ENCODE measurements around the gene PGLYRP4. TPM values are rescaled to one million over a fixed set of nuclear protein-coding genes. Genes with fewer than 3 reads are reported as not detected.

The PGLYRP4 gene
- total RNA-seq, 1 donor from 2014 or later, result not detected

- no peak for ATAC-seq
- DNase-seq (ENCODE audit: missing footprints), result no peak
- intact Hi-C loops (cut with DNase I), result no loop called here
Observed at GRCh38 chr1:153312570-153313186, 36.0 kb downstream of the PGLYRP4 start, which contains the start of gene PGLYRP3. PGLYRP3 (minus strand) TSS chr1:153312952; CDS start chr1:153310665, 2,287 bp downstream.

DNA sequence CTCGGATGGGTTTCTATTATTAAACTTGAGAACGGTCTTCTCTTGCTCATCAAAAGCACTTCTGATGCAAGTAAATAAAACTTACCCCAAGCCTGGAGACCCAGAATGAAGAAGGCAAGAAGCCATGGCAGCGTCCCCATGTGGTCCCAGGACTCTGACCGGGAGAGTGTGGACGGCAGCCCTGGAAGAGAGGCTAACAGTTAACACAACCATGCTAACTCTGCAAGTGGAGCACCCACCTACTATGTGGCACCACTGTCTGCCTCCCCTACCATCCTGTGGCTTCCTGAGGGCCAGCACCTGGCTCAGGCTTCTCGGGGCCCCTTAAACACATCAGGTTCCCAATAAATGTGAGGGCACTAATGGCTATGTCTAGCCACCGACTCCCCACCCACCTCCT lies 38.1 kb downstream of the PGLYRP4 start:
- no peak for ATAC-seq
- DNase-seq (ENCODE audit: missing footprints), result no peak
- intact Hi-C loops (cut with DNase I), result no loop called here

- intact Hi-C loops (cut with DNase I), result no loop called here
- DNase-seq (ENCODE audit: missing footprints) (no peak), ATAC-seq (no peak)
Observed at GRCh38 chr1:153309441-153309840, 39.2 kb downstream of the PGLYRP4 start.

GRCh38 chr1:153308540-153308939 lies 40.1 kb downstream of the PGLYRP4 start:
- intact Hi-C loops (cut with DNase I), result no loop called here
- DNase-seq (ENCODE audit: missing footprints) (no peak), ATAC-seq (no peak)

DNA sequence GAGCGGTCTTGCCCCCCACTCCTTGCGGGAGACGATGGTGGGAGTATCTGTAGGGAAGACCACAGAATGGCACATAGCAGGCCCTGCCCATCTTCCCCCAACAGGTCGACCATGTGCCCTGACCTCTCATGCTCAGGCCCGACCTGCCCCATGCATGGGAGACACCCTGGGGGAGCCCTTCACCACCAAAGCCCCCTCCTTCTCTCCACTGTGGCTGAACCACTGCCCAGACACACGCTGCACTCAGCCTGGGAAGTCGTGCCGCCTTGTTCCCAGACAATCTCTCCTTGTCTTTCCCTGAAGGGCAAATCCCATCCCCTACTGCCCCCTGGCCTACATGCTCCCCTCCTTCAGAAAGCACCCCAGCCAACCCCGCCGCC lies 41.4 kb downstream of the PGLYRP4 start:
- intact Hi-C loops (cut with DNase I), result no loop called here
- ATAC-seq (no peak), DNase-seq (ENCODE audit: missing footprints) (no peak)

GRCh38 chr1:153306303-153307220 lies 42.1 kb downstream of the PGLYRP4 start:
- DNase-seq (ENCODE audit: missing footprints), result no peak
- ATAC-seq, result no peak
- intact Hi-C loops (cut with DNase I), result no loop called here

DNA sequence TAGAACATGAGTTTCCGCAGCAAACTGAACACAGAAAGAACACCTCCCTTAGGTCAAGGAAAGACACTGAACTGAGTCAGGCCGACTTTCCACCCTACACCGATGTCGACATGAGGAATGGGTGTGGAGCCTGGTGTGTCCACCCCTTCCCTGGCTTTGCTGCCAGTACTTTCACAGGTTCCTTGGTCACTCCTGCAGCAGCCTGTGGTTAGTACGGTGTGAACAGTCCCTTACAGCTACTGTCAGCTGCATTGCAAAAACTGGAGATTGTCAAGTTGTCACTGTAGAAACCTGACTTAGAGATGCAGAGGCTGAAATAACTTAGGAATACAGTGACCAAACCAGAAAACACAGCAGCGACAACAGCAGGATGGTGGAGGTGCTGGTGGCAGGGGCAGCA lies 43.0 kb downstream of the PGLYRP4 start:
- intact Hi-C loops (cut with DNase I), result no loop called here
- DNase-seq (ENCODE audit: missing footprints) (no peak), ATAC-seq (no peak)

- DNase-seq (ENCODE audit: missing footprints), result no peak
- no peak for ATAC-seq
- intact Hi-C loops (cut with DNase I), result no loop called here
Observed at GRCh38 chr1:153302308-153302707, 46.3 kb downstream of the PGLYRP4 start.

DNA sequence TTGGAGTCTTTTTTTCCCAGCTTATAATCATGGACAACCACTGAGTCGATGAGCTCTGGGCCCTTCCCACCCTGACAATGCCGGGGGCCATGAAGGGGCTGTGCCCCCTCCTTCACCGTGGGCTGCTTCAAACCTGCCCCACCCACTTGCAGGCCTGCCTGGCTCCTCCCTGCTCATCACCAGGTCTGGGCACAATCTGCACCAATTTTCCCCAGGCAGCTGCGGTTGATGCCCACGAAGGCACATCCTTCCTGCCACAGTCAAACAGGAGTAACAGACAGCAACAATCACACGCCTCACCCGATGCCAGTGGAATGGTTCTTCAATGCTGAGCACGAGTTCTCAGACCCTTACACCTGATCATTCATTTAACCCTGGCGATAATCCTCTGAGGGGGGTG lies 54.8 kb downstream of the PGLYRP4 start:
- DNase-seq (ENCODE audit: missing footprints) (no peak), ATAC-seq (no peak)
- intact Hi-C loops (cut with DNase I), result no loop called here

GRCh38 chr1:153293480-153293775 lies 55.2 kb downstream of the PGLYRP4 start:
- intact Hi-C loops (cut with DNase I), result no loop called here
- DNase-seq (ENCODE audit: missing footprints) (no peak), ATAC-seq (no peak)

DNA sequence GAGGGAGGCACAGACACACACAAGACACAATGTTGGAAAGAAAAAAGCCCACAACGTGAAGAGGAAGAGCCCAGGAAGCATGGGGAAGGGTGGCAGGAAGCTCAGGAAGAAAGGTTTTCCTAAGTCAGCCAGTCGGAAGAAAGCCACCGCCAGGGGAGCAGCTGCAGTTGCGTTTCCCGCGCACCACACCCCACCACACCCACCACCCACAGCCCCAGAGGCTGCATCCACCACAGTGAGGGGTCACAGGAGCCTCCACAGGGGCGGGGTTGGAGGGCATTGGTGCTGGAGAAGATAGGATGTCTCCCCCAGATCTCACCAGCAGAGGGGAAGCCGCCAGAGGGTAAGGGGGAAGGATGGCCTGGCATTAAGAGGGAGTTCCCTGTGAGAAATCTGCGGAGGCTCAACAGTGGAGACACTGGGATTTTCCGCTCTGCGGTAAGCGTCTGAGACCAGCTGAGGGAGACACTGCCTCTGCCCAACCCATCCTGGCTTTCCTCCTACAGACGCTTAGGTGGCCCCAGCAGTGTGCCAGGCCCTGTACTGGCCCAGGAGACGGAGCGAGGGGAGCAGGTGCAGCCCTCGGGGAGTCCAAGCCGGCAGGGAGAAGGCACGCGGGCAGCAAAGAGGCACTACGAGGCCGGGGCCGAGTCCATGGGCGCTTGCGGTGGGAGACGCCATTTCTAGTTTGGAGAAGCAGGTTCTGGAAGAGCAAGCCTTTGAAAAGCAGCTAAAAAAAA lies 55.7 kb downstream of the PGLYRP4 start:
- no peak for ATAC-seq
- no peak for DNase-seq (ENCODE audit: missing footprints)
- intact Hi-C loops (cut with DNase I), result no loop called here

- DNase-seq (ENCODE audit: missing footprints) (no peak), ATAC-seq (no peak)
- intact Hi-C loops (cut with DNase I), result no loop called here
Observed at GRCh38 chr1:153292185-153292584, 56.5 kb downstream of the PGLYRP4 start.

- intact Hi-C loops (cut with DNase I), result no loop called here
- ATAC-seq (no peak), DNase-seq (ENCODE audit: missing footprints) (no peak)
Observed at GRCh38 chr1:153291514-153291913, 57.1 kb downstream of the PGLYRP4 start.

- DNase-seq (ENCODE audit: missing footprints) (no peak), ATAC-seq (no peak)
- intact Hi-C loops (cut with DNase I), result no loop called here
Observed at GRCh38 chr1:153288634-153289275, 59.9 kb downstream of the PGLYRP4 start.

Other genes with a start within 250 kb of the PGLYRP4 start
- gene SPRR2F, start 235.3 kb downstream of the PGLYRP4 start, total RNA-seq, result not detected
- gene SPRR2G, start 198.0 kb downstream of the PGLYRP4 start, total RNA-seq, result not detected
- gene LELP1, start 145.4 kb downstream of the PGLYRP4 start, total RNA-seq, result not detected
- gene PRR9, start 131.3 kb downstream of the PGLYRP4 start, total RNA-seq, result not detected
- gene LORICRIN, start 89.2 kb downstream of the PGLYRP4 start, total RNA-seq, result not detected
- not detected for gene PGLYRP3, start 35.9 kb downstream of the PGLYRP4 start, total RNA-seq
- gene S100A9, start 9.0 kb upstream of the PGLYRP4 start, total RNA-seq, result 190 TPM
- gene S100A12, start 26.8 kb upstream of the PGLYRP4 start, total RNA-seq, result 4.0 TPM
- gene S100A8, start 42.2 kb upstream of the PGLYRP4 start, total RNA-seq, result 79.9 TPM
- not detected for gene S100A7A, start 67.7 kb upstream of the PGLYRP4 start, total RNA-seq
- gene S100A7, start 111.8 kb upstream of the PGLYRP4 start, total RNA-seq, result not detected
- gene S100A6, start 187.2 kb upstream of the PGLYRP4 start, total RNA-seq, result 265 TPM
- gene S100A5, start 192.1 kb upstream of the PGLYRP4 start, total RNA-seq, result not detected
- 164 TPM for gene S100A4, start 197.0 kb upstream of the PGLYRP4 start, total RNA-seq
- gene S100A3, start 200.4 kb upstream of the PGLYRP4 start, total RNA-seq, result 0.49 TPM
- gene S100A2, start 217.0 kb upstream of the PGLYRP4 start, total RNA-seq, result 2.3 TPM